ENCODE data around the gene RLBP1. TPM values are rescaled to one million over a fixed set of nuclear protein-coding genes. Genes with fewer than 3 reads are reported as not detected.
"Not testable (repeated sequence)": the region's sequence is repeated elsewhere in the genome, so short reads cannot be mapped to it uniquely, and the experiment has no call there.

The RLBP1 gene
- not detected in 2 replicates for total RNA-seq

DNA sequence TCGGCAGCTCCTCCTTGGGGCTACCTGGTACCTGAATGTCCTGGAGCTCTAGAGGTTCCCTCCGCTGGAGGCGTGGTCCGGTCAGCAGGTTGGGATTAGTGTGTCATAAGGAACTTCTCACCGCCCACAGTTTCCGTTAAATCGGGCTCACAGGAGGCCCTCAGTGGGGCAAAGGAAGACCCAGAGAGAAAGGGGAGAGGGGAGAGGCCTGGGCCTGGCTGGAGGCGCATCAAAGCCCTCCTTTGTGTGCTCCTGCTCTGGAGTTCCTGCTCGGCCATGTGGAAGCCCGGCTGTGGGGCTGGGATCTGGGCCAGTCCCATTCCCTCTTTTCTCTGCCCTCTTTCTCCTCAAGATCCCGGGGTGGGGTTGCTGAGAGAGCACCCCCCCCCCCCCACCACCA lies at the start of gene RLBP1:
TSS of gene RLBP1 (minus strand) at position 37 of the 400 bp plus-strand sequence. CDS start 2,604 bp downstream, outside the sequence.
- intact Hi-C loops (cut with micrococcal nuclease) = no loop called here

DNA sequence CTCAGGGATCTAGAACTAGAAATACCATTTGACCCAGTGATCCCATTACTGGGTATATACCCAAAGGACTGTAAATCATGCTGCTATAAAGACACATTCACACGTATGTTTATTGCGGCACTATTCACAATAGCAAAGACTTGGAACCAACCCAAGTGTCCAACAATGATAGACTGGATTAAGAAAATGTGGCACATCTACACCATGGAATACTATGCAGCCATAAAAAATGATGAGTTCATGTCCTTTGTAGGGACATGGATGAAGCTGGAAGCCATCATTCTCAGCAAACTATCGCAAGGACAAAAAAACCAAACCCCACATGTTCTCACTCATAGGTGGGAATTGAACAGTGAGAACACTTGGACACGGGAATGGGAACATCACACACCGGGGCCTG lies 28.8 kb upstream of the RLBP1 start:
- intact Hi-C loops (cut with micrococcal nuclease) = not testable (repeated sequence)

DNA sequence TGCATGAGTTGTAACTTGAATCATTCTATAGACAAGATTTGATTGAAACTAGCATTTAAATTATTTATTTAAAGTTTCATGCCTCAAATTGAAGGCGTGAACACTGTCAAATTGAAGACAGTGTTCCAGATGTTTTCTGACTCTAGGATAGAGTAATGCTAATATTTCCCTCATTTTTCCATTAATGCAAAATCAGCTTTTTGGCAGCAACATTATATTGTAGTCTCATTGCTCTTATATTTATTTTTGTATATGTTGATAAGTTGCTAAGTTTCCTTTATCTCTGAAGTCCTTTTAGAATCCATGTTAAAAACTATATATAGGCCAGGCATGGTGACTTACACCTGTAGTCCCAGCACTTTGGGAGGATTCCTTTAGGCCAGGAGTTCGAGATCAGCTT lies 27.2 kb upstream of the RLBP1 start:
- intact Hi-C loops (cut with micrococcal nuclease) = loop anchor here (10.0 kb wide), 2 partner anchors 1136 to 1606 kb away; partner anchors contain the start of gene IQGAP1

GRCh38 chr15:89247446-89247845 lies 26.1 kb upstream of the RLBP1 start:
- intact Hi-C loops (cut with micrococcal nuclease) = loop anchor here (10.0 kb wide), 2 partner anchors 1137 to 1607 kb away; partner anchors contain the start of gene IQGAP1

DNA sequence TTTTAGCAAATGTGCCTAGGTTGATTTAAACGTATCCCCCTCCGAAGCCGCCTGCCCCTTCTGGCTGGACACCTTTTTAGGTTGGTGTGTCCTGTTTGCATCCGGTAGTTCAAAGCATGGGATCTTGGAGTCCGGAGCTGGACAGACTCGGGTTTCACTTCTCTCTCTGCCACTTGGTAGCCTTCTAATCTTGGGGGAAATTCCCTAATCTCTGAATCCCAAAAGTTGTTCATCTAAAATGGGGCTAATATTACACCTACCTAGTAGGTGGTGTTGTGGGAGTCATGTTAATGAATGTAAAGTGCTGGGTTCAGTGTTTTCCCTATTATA lies 23.2 kb upstream of the RLBP1 start:
- intact Hi-C loops (cut with micrococcal nuclease) = loop anchor here (1.0 to 10.0 kb wide), 9 partner anchors 37 to 1610 kb away; partner anchors contain the start of genes AEN, DET1, HAPLN3 and IQGAP1

DNA sequence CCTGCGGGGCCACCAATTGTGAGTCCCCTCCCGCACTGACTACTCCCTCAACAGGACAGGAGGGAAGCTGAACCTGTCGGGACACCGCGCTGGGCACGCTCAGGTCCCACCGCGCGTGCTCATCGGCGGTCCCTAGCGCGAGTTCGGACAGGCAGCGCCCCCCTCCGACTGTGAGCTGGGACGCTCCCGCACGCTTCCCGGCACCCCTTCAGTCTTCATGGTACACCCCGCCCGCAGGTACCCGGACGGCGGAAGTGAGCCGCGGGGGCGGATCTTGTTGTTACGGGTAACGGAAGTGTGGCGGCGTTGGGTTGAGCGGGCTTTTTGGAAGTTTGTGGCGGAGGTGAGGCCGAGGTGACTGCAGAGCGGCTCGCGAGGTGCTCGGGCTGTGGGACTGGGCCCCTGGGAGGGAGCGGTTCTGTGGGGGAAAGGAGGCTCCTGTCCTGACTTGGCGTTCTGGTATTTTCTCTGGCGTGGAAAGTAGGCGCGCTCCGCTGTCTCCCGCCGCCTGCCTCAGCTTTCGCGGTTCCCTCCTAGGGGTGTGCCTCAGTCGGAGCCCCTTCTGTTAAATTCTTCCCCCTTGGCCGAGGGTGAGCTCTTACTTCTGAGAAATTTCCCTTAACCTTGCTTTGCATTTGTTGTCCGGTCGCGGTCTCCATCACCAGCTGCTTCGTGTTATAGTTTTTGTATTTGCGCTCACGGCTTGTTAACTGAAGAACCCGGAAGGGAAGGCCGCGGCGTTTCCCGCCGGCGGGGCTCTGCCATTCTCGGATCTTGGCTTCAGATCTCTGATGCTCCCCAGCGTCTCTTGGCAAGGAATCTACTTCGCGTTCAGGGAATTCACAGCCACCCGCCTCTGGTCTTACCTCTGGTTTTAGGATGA lies 22.6 kb upstream of the RLBP1 start, which contains the start of gene FANCI:
TSS of gene FANCI (plus strand) at position 289 of the 883 bp plus-strand sequence. CDS start 3,669 bp downstream, outside the sequence.
- intact Hi-C loops (cut with micrococcal nuclease) = loop anchor here (1.0 to 10.0 kb wide), 10 partner anchors 37 to 1611 kb away; partner anchors contain the start of genes ABHD2, AEN, DET1 and HAPLN3

- intact Hi-C loops (cut with micrococcal nuclease) = loop anchor here (1.0 to 10.0 kb wide), 6 partner anchors 155 to 1612 kb away; partner anchors contain the start of genes ABHD2, AEN, DET1 and IQGAP1
Measured at GRCh38 chr15:89243046-89243690, 21.8 kb upstream of the RLBP1 start.

DNA sequence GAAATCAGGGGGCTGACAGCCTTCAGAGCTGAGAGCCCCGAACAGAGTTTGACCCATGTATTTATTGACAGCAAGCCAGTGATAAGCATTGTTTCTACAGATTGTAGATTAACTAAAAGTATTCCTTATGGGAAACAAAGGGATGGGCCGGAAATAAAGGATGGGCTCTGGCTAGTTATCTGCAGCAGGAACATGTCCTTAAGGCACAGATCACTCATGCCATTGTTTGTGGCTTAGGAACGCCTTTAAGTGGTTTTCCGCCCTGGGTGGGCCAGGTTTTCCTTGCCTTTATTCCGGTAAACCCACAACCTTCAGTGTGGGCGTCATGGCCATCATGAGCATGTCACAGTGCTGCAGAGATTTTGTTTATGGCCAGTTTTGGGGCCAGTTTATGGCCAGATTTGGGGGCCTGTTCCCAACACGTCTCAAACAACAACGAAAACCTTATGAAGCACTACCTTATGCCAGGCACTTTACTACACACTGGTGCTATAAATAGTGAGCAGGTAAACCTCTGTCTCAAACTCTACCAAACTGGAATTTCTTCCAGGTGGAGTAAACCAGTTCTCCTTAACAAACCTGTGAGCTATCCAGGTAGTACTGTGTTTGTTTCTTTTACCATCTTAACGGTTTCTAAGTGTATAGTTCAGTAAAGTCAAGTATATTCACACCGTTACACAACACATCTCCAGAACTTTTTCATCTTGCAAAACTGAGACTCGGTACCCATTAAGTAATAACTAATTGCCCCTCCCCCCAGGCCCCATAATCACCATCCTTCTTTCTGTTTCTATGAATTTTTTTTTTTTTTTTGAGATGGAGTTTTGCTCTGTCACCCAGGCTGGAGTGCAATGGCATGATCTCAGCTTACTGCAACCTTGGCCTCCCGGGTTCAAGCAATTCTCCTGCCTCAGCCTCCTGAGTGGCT lies 18.8 kb upstream of the RLBP1 start:
- intact Hi-C loops (cut with micrococcal nuclease) = loop anchor here (5.0 to 10.0 kb wide), 5 partner anchors 337 to 1615 kb away; partner anchors contain the start of genes AEN, DET1, IQGAP1 and TICRR

DNA sequence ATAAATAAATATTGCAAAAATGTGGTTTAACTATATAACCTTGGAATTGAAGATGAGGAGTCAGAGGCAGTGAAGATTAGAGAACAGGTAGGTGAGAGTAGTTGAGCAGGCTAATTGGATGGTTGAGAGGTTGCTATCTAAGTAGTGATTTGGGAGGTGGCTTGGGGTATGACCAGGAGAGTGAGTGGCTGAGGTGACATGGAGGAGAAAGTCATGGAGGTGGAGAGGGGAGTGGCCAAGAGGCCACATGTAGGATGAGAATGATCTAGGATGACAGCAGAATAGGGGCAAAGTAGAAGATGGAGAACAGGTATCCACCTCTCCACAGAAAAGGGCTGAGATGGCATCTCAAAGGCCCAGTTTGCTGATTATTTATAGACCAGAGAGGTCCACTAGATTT lies 10.5 kb upstream of the RLBP1 start:
- intact Hi-C loops (cut with micrococcal nuclease) = no loop called here

DNA sequence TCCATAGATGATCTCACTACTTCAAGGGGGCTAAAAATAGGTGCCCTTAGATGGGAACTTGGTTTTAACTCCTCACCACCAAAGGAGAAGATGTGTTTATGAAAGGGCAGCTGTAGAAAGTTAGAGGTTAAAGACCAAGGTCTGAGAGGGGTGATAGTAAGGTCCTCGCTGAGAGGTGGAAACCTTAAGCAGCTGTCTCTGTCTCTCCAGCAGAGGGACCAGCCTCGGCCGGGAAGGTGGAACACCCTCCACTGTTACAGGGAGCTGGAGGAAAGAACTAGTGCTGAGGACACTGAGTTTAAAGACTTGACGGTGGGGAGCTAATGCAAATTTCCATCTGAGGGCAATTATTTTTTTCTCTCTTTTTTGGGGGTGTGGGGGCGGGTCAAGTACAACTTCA lies 8.9 kb upstream of the RLBP1 start:
- intact Hi-C loops (cut with micrococcal nuclease) = no loop called here

GRCh38 chr15:89227425-89227824 lies 6.0 kb upstream of the RLBP1 start:
- intact Hi-C loops (cut with micrococcal nuclease) = no loop called here

DNA sequence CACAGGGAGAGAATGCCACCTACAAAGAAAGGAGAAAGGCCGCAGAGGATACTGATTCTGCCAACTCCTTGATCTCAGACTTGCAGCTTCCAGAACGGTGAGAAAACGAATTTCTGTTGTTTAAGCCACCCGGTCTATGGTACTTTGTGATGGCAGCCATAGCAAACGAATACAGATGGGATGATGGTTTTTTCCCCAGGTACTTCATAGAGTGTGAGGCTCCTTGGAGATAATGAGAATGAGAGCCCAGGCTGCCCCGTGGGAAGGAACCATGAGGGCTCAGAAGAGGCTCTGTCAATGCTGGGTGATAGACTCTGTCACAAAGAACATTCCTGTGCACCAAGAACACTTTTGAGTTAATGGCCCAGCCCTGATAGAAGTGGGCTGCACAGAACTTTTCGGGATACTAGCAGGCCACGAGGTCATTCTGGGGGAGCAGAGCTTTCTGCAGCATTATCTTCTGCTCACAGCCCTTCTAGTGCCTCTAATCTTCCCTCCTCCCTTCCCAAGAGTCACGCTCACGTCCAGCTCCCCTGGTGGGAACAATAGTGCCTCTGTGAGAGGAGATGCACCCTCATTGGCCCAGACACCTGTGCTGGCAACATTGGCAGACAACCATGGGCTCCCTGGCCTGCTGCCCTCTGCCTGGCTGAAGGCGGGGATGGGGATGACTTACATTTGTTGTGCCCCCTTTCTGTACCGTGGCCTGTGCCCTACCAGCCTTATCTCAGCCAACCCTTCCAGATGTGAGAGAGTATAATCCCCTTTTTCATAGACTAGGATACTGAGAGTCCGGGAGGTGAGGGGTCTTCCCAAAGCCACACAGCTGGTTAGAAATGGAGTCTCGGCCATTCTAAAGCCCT lies 5.2 kb upstream of the RLBP1 start:
- intact Hi-C loops (cut with micrococcal nuclease) = no loop called here

- intact Hi-C loops (cut with micrococcal nuclease) = no loop called here
Measured at GRCh38 chr15:89225588-89225987, 4.2 kb upstream of the RLBP1 start.

- intact Hi-C loops (cut with micrococcal nuclease) = no loop called here
Measured at GRCh38 chr15:89218531-89218930, 2.8 kb downstream of the RLBP1 start.

DNA sequence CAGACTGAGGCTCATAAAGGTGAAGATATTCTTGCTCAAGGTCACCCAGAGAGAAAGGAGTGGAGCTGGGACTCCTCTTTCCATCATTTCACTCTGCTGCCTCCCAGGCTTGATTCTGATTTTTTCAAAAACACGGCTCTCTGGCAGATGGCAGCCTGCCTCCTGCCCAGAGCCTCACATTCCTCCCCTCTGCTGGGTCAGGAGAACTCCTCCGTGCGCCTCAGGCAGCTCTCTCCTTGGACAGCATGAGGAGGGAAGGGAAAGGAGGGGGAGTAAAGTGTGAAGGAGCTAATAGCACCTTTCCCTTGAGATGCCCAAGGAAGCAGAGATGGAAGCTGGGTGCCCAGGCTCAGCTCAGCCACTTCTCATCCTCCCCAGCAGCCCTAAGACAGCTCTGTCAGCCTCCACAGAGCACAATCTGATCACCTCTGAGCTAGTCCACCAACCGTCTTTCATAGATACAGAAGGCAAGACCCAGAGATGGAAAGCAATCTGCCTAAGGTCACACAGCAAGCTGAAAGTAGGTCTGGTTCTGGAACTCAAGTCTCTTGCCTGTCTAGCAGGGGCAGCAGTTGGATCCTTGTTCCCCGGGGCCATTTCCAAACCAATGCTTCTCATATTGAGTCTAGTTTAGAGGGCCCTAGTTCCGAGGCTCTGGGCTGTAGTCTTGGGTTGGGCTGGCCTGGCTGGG lies 3.5 kb downstream of the RLBP1 start:
- intact Hi-C loops (cut with micrococcal nuclease) = no loop called here

GRCh38 chr15:89217031-89217430 lies 4.3 kb downstream of the RLBP1 start:
- intact Hi-C loops (cut with micrococcal nuclease) = no loop called here

GRCh38 chr15:89215627-89216026 lies 5.8 kb downstream of the RLBP1 start:
- intact Hi-C loops (cut with micrococcal nuclease) = no loop called here

GRCh38 chr15:89211678-89212170 lies 9.7 kb downstream of the RLBP1 start:
- intact Hi-C loops (cut with micrococcal nuclease) = no loop called here

DNA sequence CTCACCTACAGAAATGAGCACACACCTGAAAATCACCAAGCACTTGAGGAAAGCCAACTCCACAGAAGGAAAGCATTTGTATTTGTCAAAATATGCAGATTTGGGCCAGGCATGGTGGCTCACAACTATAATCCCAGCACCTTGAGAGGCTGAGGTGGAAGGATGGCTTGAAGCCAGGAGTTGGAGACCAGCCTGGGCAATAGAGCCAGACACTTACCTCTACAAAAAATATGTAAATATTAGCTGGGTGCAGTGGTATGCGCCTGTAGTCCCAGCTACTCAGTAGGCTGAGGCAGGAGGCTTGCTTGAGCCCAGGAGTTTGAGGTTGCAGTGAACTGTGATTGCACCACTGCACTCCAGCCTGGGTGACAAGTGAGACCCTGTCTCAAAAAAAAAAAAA lies 12.3 kb downstream of the RLBP1 start:
- intact Hi-C loops (cut with micrococcal nuclease) = no loop called here

Data from T-helper 1 cell treated with Interleukin-12 subunit alpha and Interleukin-12 subunit beta and Interleukin-4 antibody, amounts not matched to agents 30 ng/mL and 1 ng/mL, for 36 hours (primary cell).